Mesenchymal stem cell (in vitro differentiated cells and primary cell): ENCODE data around the gene ALK.

Experiments
- DNase-seq: peaks from one replicate; pipeline ENCODE4 v3.0.0-alpha.2; 2013
- H2AFZ ChIP-seq: one replicate; pipeline ENCODE4 v1.6.1; 2013; ENCODE audit warnings: low read depth, mild to moderate bottlenecking, control low read depth, inconsistent platforms, low read length, moderate library complexity
- H2AK5ac ChIP-seq: 2 replicates; pipeline ENCODE4 v1.6.1; 2013; ENCODE audit warnings: low read length, moderate library complexity, mild to moderate bottlenecking, inconsistent platforms; ENCODE audit not compliant: severe bottlenecking
- H2BK120ac ChIP-seq: one replicate; pipeline ENCODE4 v1.6.1; 2013; ENCODE audit warnings: low read depth, mild to moderate bottlenecking, inconsistent platforms, low read length, moderate library complexity
- H2BK12ac ChIP-seq, 2 experiments: one replicate each; pipeline ENCODE4 v1.6.1; 2013; ENCODE audit warnings: inconsistent platforms in 2 of 2, low read length in 2 of 2, mild to moderate bottlenecking in 2 of 2, moderate library complexity in 2 of 2, control low read depth in 1 of 2
- H2BK15ac ChIP-seq: one replicate; pipeline ENCODE4 v1.6.1; 2013; ENCODE audit warnings: mild to moderate bottlenecking, low read depth, inconsistent platforms; ENCODE audit not compliant: poor library complexity, severe bottlenecking
- H2BK5ac ChIP-seq: 2 replicates; pipeline ENCODE4 v1.6.1; 2013; ENCODE audit warnings: low read depth, mild to moderate bottlenecking, low read length, control low read depth, inconsistent platforms; ENCODE audit not compliant: poor library complexity, severe bottlenecking
- H3K14ac ChIP-seq, 2 experiments: one replicate each; pipeline ENCODE4 v1.6.1; 2013; ENCODE audit warnings: inconsistent platforms in 2 of 2, low read length in 2 of 2, control low read depth in 1 of 2, mild to moderate bottlenecking in 1 of 2, moderate library complexity in 1 of 2
- H3K18ac ChIP-seq, 2 experiments: one replicate each; pipeline ENCODE4 v1.6.1; 2013; ENCODE audit warnings: inconsistent platforms in 2 of 2, low read length in 2 of 2, control low read depth in 1 of 2, low read depth in 1 of 2, mild to moderate bottlenecking in 1 of 2
- H3K23ac ChIP-seq, 2 experiments: one replicate each; pipeline ENCODE4 v1.6.1; 2013; ENCODE audit warnings: inconsistent platforms in 2 of 2, low read length in 2 of 2, mild to moderate bottlenecking in 2 of 2, moderate library complexity in 2 of 2, control low read depth in 1 of 2
- H3K27ac ChIP-seq: 2 replicates; pipeline ENCODE4 v1.5.1; 2013; ENCODE audit warnings: mild to moderate bottlenecking, moderate library complexity, low read length, control low read depth, inconsistent platforms; ENCODE audit not compliant: poor library complexity, severe bottlenecking
- H3K27me3 ChIP-seq, 2 experiments: 2 replicates each; pipeline versions ENCODE4 v1.6.1 to v1.7.0; 2013; ENCODE audit warnings: low read length in 2 of 2, mild to moderate bottlenecking in 2 of 2, moderate library complexity in 2 of 2, control low read depth in 1 of 2, inconsistent platforms in 1 of 2; ENCODE audit not compliant: control insufficient read depth in 1 of 2, insufficient read depth in 1 of 2
- H3K36me3 ChIP-seq, 2 experiments: 2 replicates each; pipeline versions ENCODE4 v1.6.1 to v1.7.0; 2013; ENCODE audit warnings: low read length in 2 of 2, control low read depth in 1 of 2, inconsistent platforms in 1 of 2, low read depth in 1 of 2, mild to moderate bottlenecking in 1 of 2; ENCODE audit not compliant: insufficient read depth in 2 of 2, control insufficient read depth in 1 of 2
- H3K4ac ChIP-seq, 2 experiments: one replicate each; pipeline ENCODE4 v1.6.1; 2013; ENCODE audit warnings: inconsistent platforms in 2 of 2, low read length in 2 of 2, mild to moderate bottlenecking in 2 of 2, moderate library complexity in 2 of 2, control low read depth in 1 of 2, low read depth in 1 of 2
- H3K4me1 ChIP-seq: 2 replicates; pipeline ENCODE4 v1.6.1; 2013; ENCODE audit warnings: low read depth, low read length, control low read depth; ENCODE audit not compliant: control insufficient read depth, insufficient read depth
- H3K4me2 ChIP-seq: 2 replicates; pipeline ENCODE4 v1.6.1; 2013; ENCODE audit warnings: low read length, mild to moderate bottlenecking, inconsistent platforms; ENCODE audit not compliant: poor library complexity, severe bottlenecking
- H3K4me3 ChIP-seq, 2 experiments: 2 replicates each; pipeline versions ENCODE4 v1.5.1 to v1.7.0; 2013; ENCODE audit warnings: low read length in 2 of 2, mild to moderate bottlenecking in 2 of 2, control low read depth in 1 of 2, low read depth in 1 of 2; ENCODE audit not compliant: insufficient read depth in 1 of 2
- H3K79me1 ChIP-seq: replicated peaks from 2 replicates; pipeline ENCODE4 v1.6.1; 2013; ENCODE audit warnings: mild to moderate bottlenecking, control low read depth, low read length, inconsistent platforms; ENCODE audit not compliant: poor library complexity, severe bottlenecking
- H3K9ac ChIP-seq: 2 replicates; pipeline ENCODE4 v1.7.0; 2013; ENCODE audit warnings: mild to moderate bottlenecking, low read length, moderate library complexity
- H3K9me3 ChIP-seq: 2 replicates; pipeline ENCODE4 v1.7.0; 2013; ENCODE audit warnings: mild to moderate bottlenecking, low read length; ENCODE audit not compliant: control insufficient read depth
- H4K8ac ChIP-seq: one replicate; pipeline ENCODE4 v1.6.1; 2013; ENCODE audit warnings: inconsistent platforms, mild to moderate bottlenecking, low read length, moderate library complexity
- H4K91ac ChIP-seq: one replicate; pipeline ENCODE4 v1.6.1; 2013; ENCODE audit warnings: mild to moderate bottlenecking, low read length, inconsistent platforms
- WGBS: methylation state at CpG from one replicate; pipeline ENCODE4 v1.1.7; 2013; ENCODE audit warnings: mixed read lengths; 5-methylcytosine and 5-hydroxymethylcytosine counted together

The ALK gene

DNA sequence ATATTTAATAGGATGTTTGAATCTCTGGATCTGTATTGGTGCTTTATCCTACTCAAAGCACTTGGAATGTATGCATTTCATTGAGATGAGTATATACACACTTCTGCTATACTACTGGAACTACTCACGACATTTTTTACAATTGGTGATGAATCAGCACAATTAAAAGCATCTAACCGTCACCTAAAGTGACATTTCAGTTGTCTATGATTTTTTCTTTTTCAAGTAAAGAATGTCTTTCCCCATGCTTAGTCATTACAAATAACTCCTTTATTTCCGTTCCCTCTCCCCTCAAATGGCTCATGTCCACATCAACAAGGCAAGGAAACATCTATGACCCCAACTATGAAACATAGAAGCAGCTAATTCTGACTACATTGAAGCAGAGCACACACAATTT lies 728.9 kb downstream of the ALK start:
- H3K36me3 ChIP-seq, result peaks cover 13 to 44% of the 10 kb centered on the region in 2 experiments
- no peak overlapping the region for H2BK15ac ChIP-seq
- H3K4me2 ChIP-seq, result no peak overlapping the region
- H3K18ac ChIP-seq, result no peak overlapping the region
- no peak overlapping the region for H3K9ac ChIP-seq
- H3K27me3 ChIP-seq, result no peaks in the 10 kb centered on the region
- H2AFZ ChIP-seq, result no peak overlapping the region
- peak; percentile 74 for DNase-seq
- no peak overlapping the region for H4K8ac ChIP-seq
- no peak overlapping the region for H4K91ac ChIP-seq
- no peak overlapping the region for H2AK5ac ChIP-seq
- H3K4me3 ChIP-seq, result no peak overlapping the region
- H3K27ac ChIP-seq, result no peak overlapping the region
- no peak overlapping the region for H3K23ac ChIP-seq
- no peak overlapping the region for H3K14ac ChIP-seq
- H3K4me1 ChIP-seq, result no peaks in the 10 kb centered on the region
- no peak overlapping the region for H3K4ac ChIP-seq
- H3K79me1 ChIP-seq, result no peaks in the 10 kb centered on the region
- WGBS, result 10% methylated on average over 3 of the region's 3 CpGs
- no peaks in the 10 kb centered on the region for H3K9me3 ChIP-seq
- H2BK12ac ChIP-seq, result no peak overlapping the region
- no peak overlapping the region for H2BK5ac ChIP-seq
- no peak overlapping the region for H2BK120ac ChIP-seq

DNA sequence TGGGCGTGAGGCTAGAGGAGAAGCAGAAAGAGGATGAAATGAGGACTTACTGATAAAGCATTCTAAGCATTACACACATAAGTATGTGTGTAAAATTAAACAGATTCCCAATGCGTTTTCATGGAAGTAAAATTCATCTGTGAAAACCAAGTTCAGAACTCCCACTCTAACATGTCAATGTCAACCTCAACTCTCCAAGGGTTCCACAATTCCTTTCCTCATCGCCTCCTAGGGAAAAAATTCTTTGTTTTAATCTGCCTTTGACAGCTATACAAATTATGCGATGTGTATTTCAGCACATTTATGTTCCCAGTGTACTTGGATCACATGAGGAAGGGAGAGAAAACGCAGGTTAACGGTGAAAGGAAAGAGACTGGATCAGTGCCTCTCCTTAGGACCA lies 729.6 kb downstream of the ALK start:
- Histone ChIP-seq H3K23ac (no peak overlapping the region), H2BK120ac (no peak overlapping the region), H3K36me3 (peaks cover 14 to 50% of the 10 kb centered on the region in 2 experiments), H3K4me3 (no peak overlapping the region), H3K4me1 (no peaks in the 10 kb centered on the region), H2BK12ac (no peak overlapping the region), H3K4ac (no peak overlapping the region), H3K27ac (no peak overlapping the region), H3K79me1 (no peaks in the 10 kb centered on the region), H2AK5ac (no peak overlapping the region), H2AFZ (no peak overlapping the region), H2BK5ac (no peak overlapping the region), H3K9ac (no peak overlapping the region), H3K14ac (no peak overlapping the region), H3K18ac (no peak overlapping the region), H3K9me3 (peaks cover 2% of the 10 kb centered on the region), H3K4me2 (no peak overlapping the region), H3K27me3 (no peaks in the 10 kb centered on the region), H4K91ac (no peak overlapping the region), H2BK15ac (no peak overlapping the region), H4K8ac (no peak overlapping the region)
- WGBS, result 97% methylated on average over 5 of the region's 6 CpGs
- DNase-seq, result no peak

DNA sequence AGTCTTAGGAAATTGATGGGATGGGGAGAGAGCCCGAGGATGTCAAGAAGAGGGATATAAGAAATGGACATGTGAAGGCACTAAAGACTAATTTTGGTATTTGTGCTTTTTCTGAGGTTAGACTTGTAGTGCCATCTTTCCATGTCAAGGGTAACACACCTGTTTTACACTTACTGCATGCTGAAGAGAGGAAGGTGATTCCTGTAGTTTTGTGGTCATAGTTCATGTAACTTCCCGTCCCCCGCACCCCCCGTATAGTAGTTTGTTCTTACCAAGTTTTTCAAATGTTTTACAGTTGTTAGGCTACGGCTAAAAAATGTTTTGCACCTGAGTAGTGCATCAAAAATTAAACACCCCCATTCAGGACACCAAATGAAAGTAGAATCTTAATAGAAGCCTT lies 732.3 kb downstream of the ALK start:
- 100% methylated on average over 4 of the region's 5 CpGs for WGBS
- no peak overlapping the region for H3K27ac ChIP-seq
- H3K9me3 ChIP-seq, result peaks cover 2% of the 10 kb centered on the region
- H3K4me3 ChIP-seq, result no peak overlapping the region
- no peak overlapping the region for H2BK120ac ChIP-seq
- H4K91ac ChIP-seq, result no peak overlapping the region
- H3K18ac ChIP-seq, result no peak overlapping the region
- no peaks in the 10 kb centered on the region for H3K27me3 ChIP-seq
- no peak overlapping the region for H2AFZ ChIP-seq
- no peak overlapping the region for H2BK15ac ChIP-seq
- H3K4me2 ChIP-seq, result no peak overlapping the region
- no peak overlapping the region for H3K4ac ChIP-seq
- no peak for DNase-seq
- no peak overlapping the region for H3K14ac ChIP-seq
- no peak overlapping the region for H3K9ac ChIP-seq
- no peak overlapping the region for H2AK5ac ChIP-seq
- H3K23ac ChIP-seq, result no peak overlapping the region
- H4K8ac ChIP-seq, result no peak overlapping the region
- H3K79me1 ChIP-seq, result peaks cover 1% of the 10 kb centered on the region
- H3K4me1 ChIP-seq, result no peaks in the 10 kb centered on the region
- peaks cover 16 to 66% of the 10 kb centered on the region in 2 experiments for H3K36me3 ChIP-seq
- H2BK12ac ChIP-seq, result no peak overlapping the region
- no peak overlapping the region for H2BK5ac ChIP-seq

DNA sequence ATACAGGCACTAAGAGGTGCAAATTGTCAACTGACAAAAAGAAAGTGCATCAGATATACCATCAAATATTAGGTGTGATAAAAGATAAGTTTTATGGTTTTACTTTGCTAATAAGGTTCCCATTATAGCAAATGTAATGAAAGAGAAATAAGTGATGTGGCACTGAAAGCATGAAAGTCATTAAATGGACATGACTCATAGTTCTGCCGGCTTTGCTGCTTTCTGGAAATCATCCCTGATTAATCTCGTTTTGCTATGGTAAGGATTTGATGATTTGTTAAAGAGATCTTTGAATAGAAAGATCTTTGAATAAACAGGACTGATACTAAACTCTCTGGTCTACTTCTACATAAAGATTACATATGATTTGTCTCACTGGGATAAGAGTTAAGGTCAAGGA lies 733.5 kb downstream of the ALK start:
- no peak overlapping the region for H4K8ac ChIP-seq
- H3K27me3 ChIP-seq, result no peaks in the 10 kb centered on the region
- no peak overlapping the region for H3K4me3 ChIP-seq
- no peak overlapping the region for H3K4me2 ChIP-seq
- H3K4ac ChIP-seq, result no peak overlapping the region
- no peak overlapping the region for H4K91ac ChIP-seq
- no peak overlapping the region for H2BK15ac ChIP-seq
- H3K23ac ChIP-seq, result no peak overlapping the region
- H3K9ac ChIP-seq, result no peak overlapping the region
- peaks cover 2% of the 10 kb centered on the region for H3K9me3 ChIP-seq
- H3K79me1 ChIP-seq, result peaks cover 1% of the 10 kb centered on the region
- no peak overlapping the region for H3K27ac ChIP-seq
- H2BK5ac ChIP-seq, result no peak overlapping the region
- peak; percentile 22 for DNase-seq
- no peak overlapping the region for H2BK12ac ChIP-seq
- H2AFZ ChIP-seq, result no peak overlapping the region
- no peak overlapping the region for H2BK120ac ChIP-seq
- no peak overlapping the region for H3K18ac ChIP-seq
- H3K14ac ChIP-seq, result no peak overlapping the region
- no peaks in the 10 kb centered on the region for H3K4me1 ChIP-seq
- 46% methylated on average over 2 of the region's 2 CpGs for WGBS
- no peak overlapping the region for H2AK5ac ChIP-seq
- peaks cover 9 to 69% of the 10 kb centered on the region in 2 experiments for H3K36me3 ChIP-seq
